DOHH2 (cell line): ENCODE data around the gene WDR27.

Experiments
- H3F3A ChIP-seq: fragments of 200-600 bp; sonication (generic), shearing (Covaris generic); 2 replicates; pipeline ENCODE4 v1.6.0; 2016; ENCODE audit warnings: antibody characterized with exemption, mild to moderate bottlenecking; ENCODE audit not compliant: control insufficient read depth, insufficient read depth
- H3K27ac ChIP-seq: fragments of 200-600 bp; sonication (generic); 2 replicates; pipeline ENCODE4 v1.5.1; 2014; ENCODE audit warnings: low read depth, mild to moderate bottlenecking, low read length, moderate library complexity
- H3K27me3 ChIP-seq: fragments of 200-600 bp; sonication (generic); 2 replicates; pipeline ENCODE4 v1.6.1; 2014; ENCODE audit warnings: mild to moderate bottlenecking, low read length, mixed read lengths; ENCODE audit not compliant: control insufficient read depth
- H3K36me3 ChIP-seq: fragments of 200-600 bp; sonication (generic); 2 replicates; pipeline ENCODE4 v1.6.1; 2014; ENCODE audit warnings: mild to moderate bottlenecking, low read length, moderate library complexity, mixed read lengths; ENCODE audit not compliant: control insufficient read depth
- H3K4me1 ChIP-seq: fragments of 200-600 bp; sonication (generic); 2 replicates; pipeline ENCODE4 v1.6.1; 2014; ENCODE audit warnings: mild to moderate bottlenecking, low read length, mixed read lengths; ENCODE audit not compliant: control insufficient read depth
- H3K4me2 ChIP-seq: fragments of 200-600 bp; sonication (generic); 2 replicates; pipeline ENCODE4 v1.6.0; 2014; ENCODE audit warnings: mild to moderate bottlenecking, low read length, moderate library complexity
- H3K4me3 ChIP-seq: fragments of 200-600 bp; sonication (generic); 2 replicates; pipeline ENCODE4 v1.5.1; 2014; ENCODE audit warnings: mild to moderate bottlenecking, low read length, mixed read lengths
- H3K79me2 ChIP-seq: fragments of 200-600 bp; sonication (generic); 2 replicates; pipeline ENCODE4 v1.6.1; 2014; ENCODE audit warnings: mild to moderate bottlenecking, low read length, mixed read lengths; ENCODE audit not compliant: control insufficient read depth
- H3K9me2 ChIP-seq: fragments of 200-600 bp; sonication (generic); replicated peaks from 2 replicates; pipeline ENCODE4 v1.6.1; 2014; ENCODE audit warnings: mild to moderate bottlenecking, low read length, mixed read lengths; ENCODE audit not compliant: control insufficient read depth
- H3K9me3 ChIP-seq: fragments of 200-600 bp; sonication (generic); 2 replicates; pipeline ENCODE4 v1.6.1; 2014; ENCODE audit warnings: antibody characterized with exemption, low read length, mixed read lengths; ENCODE audit not compliant: control insufficient read depth, insufficient read depth
- H4K20me1 ChIP-seq: fragments of 200-600 bp; sonication (generic); 2 replicates; pipeline ENCODE4 v1.6.0; 2014; ENCODE audit warnings: low read depth, mild to moderate bottlenecking, antibody characterized with exemption, low read length, moderate library complexity; ENCODE audit not compliant: control insufficient read depth, insufficient read depth
- EZH2phosphoT487 ChIP-seq: fragments of 200-600 bp; sonication (generic); IDR thresholded peaks from 2 replicates; pipeline ENCODE4 v1.6.1; 2017; ENCODE audit warnings: borderline replicate concordance, mild to moderate bottlenecking, antibody characterized with exemption, low read length, moderate library complexity, mixed read lengths
- TF ChIP-seq, protein P1 (sequence below): fragments of 200-600 bp; sonication (generic); IDR thresholded peaks from one replicate; pipeline ENCODE4 v1.5.1; 2014; ENCODE audit warnings: antibody characterized with exemption, mild to moderate bottlenecking, low read depth, low read length; ENCODE audit not compliant: poor library complexity, severe bottlenecking

The WDR27 gene

DNA sequence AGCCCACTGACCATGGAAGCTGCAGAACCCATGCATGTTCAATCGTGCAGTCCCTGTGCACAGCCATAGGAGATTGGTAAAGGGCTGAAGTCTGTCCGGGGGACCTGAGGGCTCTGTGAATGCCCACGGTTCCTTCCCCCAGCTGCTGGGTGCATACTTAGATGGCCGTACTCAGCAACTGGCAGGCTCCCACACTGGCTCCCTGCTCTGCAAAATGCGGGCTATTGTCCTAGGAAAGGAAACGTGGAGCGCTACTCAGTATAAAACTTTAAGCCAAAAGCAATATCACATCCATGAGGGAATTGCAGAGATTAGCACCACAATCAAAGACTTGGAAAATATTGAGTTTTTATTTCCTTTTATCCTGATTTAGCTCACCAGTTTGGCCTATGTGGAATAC is 202.0 kb downstream of the WDR27 start:
- Histone ChIP-seq H3K4me2 (no peak overlapping the region), H3K4me3 (no peak overlapping the region), H3K4me1 (no peaks in the 10 kb centered on the region), H3K27me3 (no peaks in the 10 kb centered on the region), H3K9me3 (no peaks in the 10 kb centered on the region), H4K20me1 (no peaks in the 10 kb centered on the region), H3F3A (no peaks in the 10 kb centered on the region), H3K79me2 (no peaks in the 10 kb centered on the region), H3K27ac (no peak overlapping the region), H3K9me2 (no peaks in the 10 kb centered on the region), H3K36me3 (no peaks in the 10 kb centered on the region)
- TF ChIP-seq EZH2phosphoT487 = no peak
- TF ChIP-seq, protein P1, sequence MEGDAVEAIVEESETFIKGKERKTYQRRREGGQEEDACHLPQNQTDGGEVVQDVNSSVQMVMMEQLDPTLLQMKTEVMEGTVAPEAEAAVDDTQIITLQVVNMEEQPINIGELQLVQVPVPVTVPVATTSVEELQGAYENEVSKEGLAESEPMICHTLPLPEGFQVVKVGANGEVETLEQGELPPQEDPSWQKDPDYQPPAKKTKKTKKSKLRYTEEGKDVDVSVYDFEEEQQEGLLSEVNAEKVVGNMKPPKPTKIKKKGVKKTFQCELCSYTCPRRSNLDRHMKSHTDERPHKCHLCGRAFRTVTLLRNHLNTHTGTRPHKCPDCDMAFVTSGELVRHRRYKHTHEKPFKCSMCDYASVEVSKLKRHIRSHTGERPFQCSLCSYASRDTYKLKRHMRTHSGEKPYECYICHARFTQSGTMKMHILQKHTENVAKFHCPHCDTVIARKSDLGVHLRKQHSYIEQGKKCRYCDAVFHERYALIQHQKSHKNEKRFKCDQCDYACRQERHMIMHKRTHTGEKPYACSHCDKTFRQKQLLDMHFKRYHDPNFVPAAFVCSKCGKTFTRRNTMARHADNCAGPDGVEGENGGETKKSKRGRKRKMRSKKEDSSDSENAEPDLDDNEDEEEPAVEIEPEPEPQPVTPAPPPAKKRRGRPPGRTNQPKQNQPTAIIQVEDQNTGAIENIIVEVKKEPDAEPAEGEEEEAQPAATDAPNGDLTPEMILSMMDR = no peak

DNA sequence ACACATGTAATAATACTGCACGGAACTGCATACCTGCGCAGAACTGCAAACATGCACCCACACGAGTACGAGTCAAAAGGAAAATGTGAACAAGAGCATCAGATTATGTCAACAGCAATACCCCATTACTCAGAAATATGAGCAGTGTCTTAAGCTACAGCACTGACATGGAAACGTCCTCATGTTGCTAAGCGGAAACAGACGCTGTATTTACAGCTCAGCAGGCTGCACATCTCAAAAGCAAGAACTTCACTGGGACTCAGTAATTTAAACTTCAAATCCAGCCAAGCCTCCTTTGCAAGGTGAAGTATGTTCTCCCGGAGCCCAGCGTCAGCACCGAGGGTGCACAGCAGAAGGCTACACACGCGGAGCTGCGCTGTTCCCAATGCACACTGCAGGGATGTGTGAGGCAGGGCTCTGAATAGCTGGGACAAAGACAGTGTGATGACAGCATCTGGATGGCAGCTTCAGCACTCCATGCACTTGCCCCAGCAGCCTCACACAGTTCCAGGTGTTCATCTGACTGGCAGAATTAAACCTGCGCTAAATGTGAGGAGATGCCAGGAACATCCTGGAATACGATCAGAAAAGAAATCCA is 202.8 kb downstream of the WDR27 start:
- no peaks in the 10 kb centered on the region for H3K9me2 ChIP-seq
- TF ChIP-seq, protein P1 = no peak
- no peak for TF ChIP-seq EZH2phosphoT487
- no peaks in the 10 kb centered on the region for H3K27me3 ChIP-seq
- H3K36me3 ChIP-seq = no peaks in the 10 kb centered on the region
- H4K20me1 ChIP-seq = no peaks in the 10 kb centered on the region
- H3K4me3 ChIP-seq = no peak overlapping the region
- H3K4me2 ChIP-seq = no peak overlapping the region
- H3K4me1 ChIP-seq = no peaks in the 10 kb centered on the region
- no peak overlapping the region for H3K27ac ChIP-seq
- H3K79me2 ChIP-seq = no peaks in the 10 kb centered on the region
- no peaks in the 10 kb centered on the region for H3K9me3 ChIP-seq
- H3F3A ChIP-seq = no peaks in the 10 kb centered on the region

GRCh38 chr6:169495601-169496000 is 206.2 kb downstream of the WDR27 start:
- Histone ChIP-seq H3K36me3 (no peaks in the 10 kb centered on the region), H3K4me1 (no peaks in the 10 kb centered on the region), H3K79me2 (no peaks in the 10 kb centered on the region), H3K4me3 (no peak overlapping the region), H3K27me3 (no peaks in the 10 kb centered on the region), H3K9me2 (no peaks in the 10 kb centered on the region), H3F3A (no peaks in the 10 kb centered on the region), H3K27ac (no peak overlapping the region), H4K20me1 (no peaks in the 10 kb centered on the region), H3K4me2 (no peak overlapping the region), H3K9me3 (no peaks in the 10 kb centered on the region)
- no peak for TF ChIP-seq EZH2phosphoT487
- TF ChIP-seq, protein P1 = no peak
